Panc1 (cell line): ENCODE data around the gene SLC4A2. TPM values are rescaled to one million over a fixed set of nuclear protein-coding genes. Genes with fewer than 3 reads are reported as not detected.

Experiments used
- ATAC-seq: fragments of 200-7000 bp; cut with Tn5 transposase; 2 replicates; pipeline ENCODE4 v1.9.1; 2020; ENCODE audit warnings: mild to moderate bottlenecking, moderate library complexity
- BruUV-seq: library from RNA; stranded (reverse); fragments of 400-500 nt; replicated peaks from 2 replicates; lab custom pipeline; 2021; lab: Mats Ljungman, UMichigan
- CTCF ChIA-PET: fragments of 300-600 bp; sonication (Branson Sonifier 250); formaldehyde crosslinking; loops from one replicate; lab custom pipeline; 2022; ENCODE audit warnings: antibody characterized with exemption; lab: Charles Lee
- POLR2A ChIA-PET: fragments of 300-600 bp; sonication (Branson Sonifier 250); formaldehyde crosslinking; loops from one replicate; lab custom pipeline; 2022; ENCODE audit warnings: antibody characterized with exemption; lab: Charles Lee
- DNase-seq: peaks from one replicate; pipeline ENCODE4 v3.0.0-alpha.2; 2010; ENCODE audit warnings: low read depth, low spot score
- H3K27ac ChIP-seq: 2 replicates; pipeline ENCODE4 v1.5.1; 2011; ENCODE audit warnings: mild to moderate bottlenecking, low read length, inconsistent platforms
- H3K27me3 ChIP-seq: fragments of 200-500 bp; sonication (Bioruptor generic); 2 replicates; pipeline ENCODE4 v1.6.0; 2014; ENCODE audit warnings: low read length, inconsistent platforms; ENCODE audit not compliant: control insufficient read depth, insufficient read depth
- H3K36me3 ChIP-seq: fragments of 200-500 bp; sonication (Bioruptor generic); 2 replicates; pipeline ENCODE4 v1.5.1; 2014; ENCODE audit warnings: inconsistent platforms, mild to moderate bottlenecking, low read length, moderate library complexity; ENCODE audit not compliant: control insufficient read depth, insufficient read depth
- H3K4me1 ChIP-seq: 2 replicates; pipeline ENCODE4 v1.5.1; 2011; ENCODE audit warnings: inconsistent platforms, mild to moderate bottlenecking, low read length, moderate library complexity; ENCODE audit not compliant: control insufficient read depth, insufficient read depth
- H3K4me3 ChIP-seq, 2 experiments: 2 replicates each; pipeline ENCODE4 v1.5.1; 2011 to 2012; ENCODE audit warnings: low read depth in 2 of 2, low read length in 2 of 2, mild to moderate bottlenecking in 2 of 2, inconsistent platforms in 1 of 2, moderate library complexity in 1 of 2
- H3K9me3 ChIP-seq: fragments of 200-500 bp; sonication (Bioruptor generic); 2 replicates; pipeline ENCODE4 v1.5.1; 2014; ENCODE audit warnings: low read depth, mild to moderate bottlenecking, inconsistent platforms, low read length, moderate library complexity; ENCODE audit not compliant: control insufficient read depth, insufficient read depth
- CTCF ChIP-seq: fragments of 450-650 bp; IDR thresholded peaks from 2 replicates; pipeline ENCODE4 v1.5.1; 2017; ENCODE audit warnings: mild to moderate bottlenecking
- POLR2AphosphoS5 ChIP-seq: IDR thresholded peaks from 2 replicates; pipeline ENCODE4 v1.6.1; 2012; ENCODE audit warnings: mild to moderate bottlenecking, low read depth, low read length, moderate library complexity
- REST ChIP-seq, 2 experiments: IDR thresholded peaks; 2 replicates each; pipeline ENCODE4 v1.6.1; 2011 to 2012; ENCODE audit warnings: low read depth in 2 of 2, control low read depth in 1 of 2, low read length in 1 of 2, mild to moderate bottlenecking in 1 of 2, moderate library complexity in 1 of 2; ENCODE audit not compliant: insufficient read depth in 1 of 2
- SIN3A ChIP-seq: IDR thresholded peaks from 2 replicates; pipeline ENCODE4 v1.6.1; 2012; ENCODE audit warnings: low read depth, mild to moderate bottlenecking, low read length, moderate library complexity, borderline replicate concordance; ENCODE audit not compliant: insufficient read depth
- TCF7L2 ChIP-seq: IDR thresholded peaks from 2 replicates; pipeline ENCODE4 v1.6.1; 2011; ENCODE audit warnings: mild to moderate bottlenecking, low read depth, low read length, inconsistent platforms
- in situ Hi-C: cut with HindIII; loops from 2 replicates; pipeline ENCODE4 v1.10.0; 2016; ENCODE audit warnings: low sequenced_read_pairs, low pct_unique_long_range_greater_than_20kb
- intact Hi-C: fragments of 100-400 bp; cut with micrococcal nuclease; formaldehyde crosslinking; loops from one replicate; pipeline ENCODE4 v1.10.0; 2022; ENCODE audit not compliant: unreplicated experiment
- total RNA-seq: library from RNA; stranded (reverse); gene quantifications from one replicate; pipeline ENCODE4 v1.2.1, GENCODE V29; 2021; ENCODE audit not compliant: unreplicated experiment

The SLC4A2 gene
- total RNA-seq, 1 experiment from 2014 or later, result 580 TPM

GRCh38 chr7:151114151-151115090 is 55.0 kb downstream of the SLC4A2 start:
- intact Hi-C loops, result loop anchor here (5.0 kb wide), 2 partner anchors 37 to 217 kb away; no protein-coding TSS in a partner anchor
- Histone ChIP-seq H3K4me3 (peak overlapping the region in 1 of 2 experiments; percentile 17; a peak in 3 of 4 replicates), H3K27ac (peak overlapping the region; percentile 65), H3K27me3 (no peaks in the 10 kb centered on the region), H3K9me3 (no peaks in the 10 kb centered on the region), H3K4me1 (peaks cover 14% of the 10 kb centered on the region), H3K36me3 (no peaks in the 10 kb centered on the region)
- no peak for TF ChIP-seq TCF7L2
- no peak for TF ChIP-seq POLR2AphosphoS5
- TF ChIP-seq SIN3A, result no peak
- TF ChIP-seq REST (IDR thresholded peaks at IDR 0.05; ENCODE audit: insufficient read depth in 1 of 2, low read depth in 2 of 2, low read length in 1 of 2), result no peak
- TF ChIP-seq CTCF, result no peak
- POLR2A ChIA-PET, result interaction anchor here (0.6 kb wide), 1 partner anchor 663 kb away, joined by 3 read pairs; no protein-coding TSS in a partner anchor
- in situ Hi-C loops, result no loop called here
- ATAC-seq, result peak; percentile 60
- CTCF ChIA-PET, result interaction anchor here (1.0 kb wide), 1 partner anchor 86 kb away, joined by 3 read pairs; the partner anchor contains the start of gene ABCB8
- DNase-seq, result no peak
- no TSS peak for BruUV-seq

- POLR2A ChIA-PET, result interaction anchor here (0.6 kb wide), 2 partner anchors 106 to 662 kb away, joined by 3 to 4 read pairs; no protein-coding TSS in a partner anchor
- DNase-seq (no peak), ATAC-seq (peak; percentile 45)
- BruUV-seq, result no TSS peak
- Histone ChIP-seq H3K27me3 (no peaks in the 10 kb centered on the region), H3K36me3 (no peaks in the 10 kb centered on the region), H3K4me1 (peaks cover 14% of the 10 kb centered on the region), H3K9me3 (no peaks in the 10 kb centered on the region), H3K4me3 (peak overlapping the region in 1 of 2 experiments; percentile 9; a peak in 1 of 4 replicates), H3K27ac (no peak overlapping the region)
- in situ Hi-C loops (no loop called here), intact Hi-C loops (no loop called here)
- TF ChIP-seq SIN3A (no peak), POLR2AphosphoS5 (no peak), CTCF (no peak), TCF7L2 (no peak), REST (IDR thresholded peaks at IDR 0.05; ENCODE audit: insufficient read depth in 1 of 2, low read depth in 2 of 2, low read length in 1 of 2) (no peak)
- CTCF ChIA-PET, result no interaction called here
Observed at GRCh38 chr7:151115121-151115835, 55.9 kb downstream of the SLC4A2 start.
